Measurements from ENCODE around the gene KRT6A. TPM values are rescaled to one million over a fixed set of nuclear protein-coding genes. Genes with fewer than 3 reads are reported as not detected.

KRT6A gene
- 1 to 10 TPM in 2 of 4 donors, under 1 TPM in 1, not detected in 1; 0.53 to 1.4 (median 1.2) TPM for total RNA-seq
- polyA plus RNA-seq = under 1 TPM; 0.13 to 0.51 (median 0.35) TPM
- long read RNA-seq, donor 1 = 0 reads
- long read RNA-seq, donor 2 = 0 reads

GRCh38 chr12:52493172-52493571 is at the start of gene KRT6A:
Gene KRT6A (minus strand): TSS chr12:52493257. CDS start chr12:52493188, 69 bp downstream.
- intact Hi-C loops (cut with DNase I) = no loop called here
- ATAC-seq (no peak), DNase-seq (no peak)
- TF ChIP-seq CTCF (IDR thresholded peaks at IDR 0.05) = no peak
- Histone ChIP-seq H3K36me3 (ENCODE audit: insufficient read depth in 1 of 2, low read depth in 1 of 2) (no peaks in the 10 kb centered on the region), H3K27ac (no peak within 1 kb of the TSS), H3K4me3 (no peak within 1 kb of the TSS), H3K9me3 (no peaks in the 10 kb centered on the region), H3K27me3 (ENCODE audit: insufficient read depth in 3 of 3, low read length in 2 of 3) (peaks cover 0 to 19% (median 1%) of the 10 kb centered on the region in 3 donors), H3K4me1 (no peaks in the 10 kb centered on the region)
- WGBS, 3 donors = 89 to 97% (median 92%) methylated on average over 2 of the region's 2 CpGs

GRCh38 chr12:52542157-52542556 is 49.1 kb upstream of the KRT6A start:
- ATAC-seq = no peak
- no peak for TF ChIP-seq CTCF (IDR thresholded peaks at IDR 0.05)

GRCh38 chr12:52541709-52542108 is 48.7 kb upstream of the KRT6A start:
- DNase-seq (no peak), ATAC-seq (no peak)
- intact Hi-C loops (cut with DNase I) = no loop called here
- Histone ChIP-seq H3K27me3 (ENCODE audit: insufficient read depth in 3 of 3, low read length in 2 of 3) (peaks cover 0 to 15% (median 0%) of the 10 kb centered on the region in 3 donors), H3K36me3 (ENCODE audit: insufficient read depth in 1 of 2, low read depth in 1 of 2) (no peaks in the 10 kb centered on the region), H3K4me1 (no peaks in the 10 kb centered on the region), H3K27ac (no peak overlapping the region), H3K9me3 (no peaks in the 10 kb centered on the region), H3K4me3 (no peak overlapping the region)
- WGBS, 3 donors = 92 to 95% (median 93%) methylated on average over 5 of the region's 5 CpGs
- no peak for TF ChIP-seq CTCF (IDR thresholded peaks at IDR 0.05)

More at GRCh38 chr12:52542157-52542556, 49.1 kb upstream of the KRT6A start:
- H3K27ac ChIP-seq = no peak overlapping the region
- H3K4me3 ChIP-seq = no peak overlapping the region
- DNase-seq = no peak
- peaks cover 0 to 13% (median 0%) of the 10 kb centered on the region in 3 donors for H3K27me3 ChIP-seq (ENCODE audit: insufficient read depth in 3 of 3, low read length in 2 of 3)
- no peaks in the 10 kb centered on the region for H3K36me3 ChIP-seq (ENCODE audit: insufficient read depth in 1 of 2, low read depth in 1 of 2)
- no peaks in the 10 kb centered on the region for H3K4me1 ChIP-seq
- intact Hi-C loops (cut with DNase I) = no loop called here
- H3K9me3 ChIP-seq = no peaks in the 10 kb centered on the region

GRCh38 chr12:52540531-52540930 is 47.5 kb upstream of the KRT6A start:
- intact Hi-C loops (cut with DNase I) = no loop called here
- 90 to 92% (median 90%) methylated on average over 7 of the region's 7 CpGs for WGBS, 3 donors

More at GRCh38 chr12:52540531-52540930, 47.5 kb upstream of the KRT6A start:
- H3K27me3 ChIP-seq (ENCODE audit: insufficient read depth in 3 of 3, low read length in 2 of 3) = peaks cover 0 to 9% (median 0%) of the 10 kb centered on the region in 3 donors
- no peaks in the 10 kb centered on the region for H3K4me1 ChIP-seq
- no peaks in the 10 kb centered on the region for H3K9me3 ChIP-seq
- no peak overlapping the region for H3K4me3 ChIP-seq
- no peaks in the 10 kb centered on the region for H3K36me3 ChIP-seq (ENCODE audit: insufficient read depth in 1 of 2, low read depth in 1 of 2)
- H3K27ac ChIP-seq = no peak overlapping the region
- DNase-seq (no peak), ATAC-seq (no peak)
- no peak for TF ChIP-seq CTCF (IDR thresholded peaks at IDR 0.05)

Measured in psoas muscle (tissue), 8 donors.